Esophagus mucosa (tissue), 1 donor: ENCODE measurements around the gene OR5H15. TPM values are rescaled to one million over a fixed set of nuclear protein-coding genes. Genes with fewer than 3 reads are reported as not detected.

ENCODE experiments used
- total RNA-seq: library from RNA; stranded (reverse); gene quantifications from one replicate; pipeline ENCODE4 v1.2.4, GENCODE V29; 2023
- donor health status: DM: yes; HTN: yes; CAD: no.

Gene OR5H15
- total RNA-seq, 1 donor from 2014 or later = not detected

Other genes with a start within 250 kb of the OR5H15 start
- gene RIOX2, start 194.3 kb upstream of the OR5H15 start, total RNA-seq = 33.6 TPM
- not detected for gene GABRR3, start 131.4 kb upstream of the OR5H15 start, total RNA-seq
- not detected for gene OR5AC2, start 79.5 kb upstream of the OR5H15 start, total RNA-seq
- gene OR5H1, start 36.0 kb upstream of the OR5H15 start, total RNA-seq = not detected
- not detected for gene OR5H14, start 19.2 kb upstream of the OR5H15 start, total RNA-seq
- not detected for gene OR5H6, start 97.5 kb downstream of the OR5H15 start, total RNA-seq
- not detected for gene OR5H2, start 115.8 kb downstream of the OR5H15 start, total RNA-seq
- gene OR5K4, start 187.2 kb downstream of the OR5H15 start, total RNA-seq = not detected
- gene OR5K3, start 224.0 kb downstream of the OR5H15 start, total RNA-seq = not detected